Subcutaneous abdominal adipose tissue (tissue), 5 donors: ENCODE measurements around the gene USP40.
A peak's percentile ranks its signal among the peaks of the same experiment; 100 is the strongest.

Experiments used
- H3K27ac ChIP-seq: one replicate; pipeline ENCODE4 v1.7.0; 2013; ENCODE audit warnings: low read depth, mild to moderate bottlenecking, inconsistent platforms, low read length, moderate library complexity
- H3K27me3 ChIP-seq, 5 donors: one replicate each; pipeline ENCODE4 v1.7.0; 2013; ENCODE audit warnings: low read length in 5 of 5, inconsistent platforms in 1 of 5; ENCODE audit not compliant: control insufficient read depth in 5 of 5, insufficient read depth in 4 of 5
- H3K36me3 ChIP-seq, 5 donors: one replicate each; pipeline ENCODE4 v1.7.0; 2013; ENCODE audit warnings: low read length in 5 of 5; ENCODE audit not compliant: control insufficient read depth in 5 of 5, insufficient read depth in 5 of 5
- H3K4me1 ChIP-seq, 5 donors: one replicate each; pipeline ENCODE4 v1.7.0; 2013; ENCODE audit warnings: low read length in 5 of 5, mild to moderate bottlenecking in 3 of 5, moderate library complexity in 1 of 5; ENCODE audit not compliant: control insufficient read depth in 5 of 5, insufficient read depth in 5 of 5
- H3K4me3 ChIP-seq, 5 donors: one replicate each; pipeline ENCODE4 v1.7.0; 2013; ENCODE audit warnings: low read length in 5 of 5, low read depth in 1 of 5
- H3K9ac ChIP-seq, 5 donors: one replicate each; pipeline ENCODE4 v1.7.0; 2013; ENCODE audit warnings: low read length in 5 of 5, mild to moderate bottlenecking in 4 of 5, moderate library complexity in 3 of 5
- H3K9me3 ChIP-seq, 5 donors: one replicate each; pipeline ENCODE4 v1.7.0; 2013; ENCODE audit warnings: low read length in 5 of 5; ENCODE audit not compliant: control insufficient read depth in 5 of 5
- donor health status: healthy.
- donor health status: healthy.
- donor health status: healthy.
- donor health status: healthy.
- donor health status: healthy.

The USP40 gene

DNA sequence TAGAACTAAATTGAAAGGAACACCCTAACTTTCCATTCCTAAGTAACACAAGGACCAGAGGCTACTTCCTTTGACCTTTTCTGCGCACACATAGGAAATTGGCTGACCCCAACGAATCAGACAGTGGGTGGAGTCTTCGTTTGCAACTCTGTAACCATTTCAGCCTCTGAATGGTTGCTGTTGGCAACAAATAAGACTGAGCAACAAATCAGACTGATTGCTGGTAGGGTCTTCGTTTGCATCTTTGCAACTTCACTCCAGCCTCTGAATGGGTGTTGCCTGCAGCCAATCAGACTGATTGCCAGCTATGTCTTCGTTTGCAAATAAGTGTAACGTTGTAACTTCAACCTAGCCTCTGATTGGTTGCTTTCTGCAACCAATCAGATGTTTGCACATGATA is 34.6 kb downstream of the USP40 start:
- H3K9ac ChIP-seq = no peak overlapping the region
- H3K9me3 ChIP-seq = no peaks in the 10 kb centered on the region
- H3K4me1 ChIP-seq = peaks cover 0 to 9% (median 4%) of the 10 kb centered on the region in 5 donors
- H3K4me3 ChIP-seq = peak overlapping the region in 1 of 5 donors; percentile 8
- H3K27me3 ChIP-seq = no peaks in the 10 kb centered on the region
- H3K27ac ChIP-seq = no peak overlapping the region
- H3K36me3 ChIP-seq = peaks cover 2 to 47% (median 15%) of the 10 kb centered on the region in 5 donors

DNA sequence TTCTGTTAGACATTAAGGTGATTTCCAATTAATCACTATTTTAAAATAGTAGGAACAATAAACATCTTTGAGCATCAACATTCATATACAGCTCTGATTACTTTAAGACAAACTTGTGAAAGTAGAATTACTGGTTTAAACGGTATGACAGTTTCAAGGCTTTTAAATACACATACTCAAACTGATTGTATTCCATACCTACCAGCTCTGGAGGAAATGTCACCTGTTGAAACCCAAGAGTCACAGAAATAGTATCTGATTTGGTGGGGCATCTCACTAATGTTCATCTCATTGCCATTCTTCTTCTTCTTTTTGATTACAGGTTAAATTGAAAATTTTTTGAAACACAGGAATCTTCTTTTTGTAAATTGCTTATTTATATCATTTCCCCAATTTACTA is 36.2 kb downstream of the USP40 start:
- no peaks in the 10 kb centered on the region for H3K9me3 ChIP-seq
- no peak overlapping the region for H3K9ac ChIP-seq
- peaks cover 2 to 51% (median 24%) of the 10 kb centered on the region in 5 donors for H3K36me3 ChIP-seq
- H3K4me1 ChIP-seq = peaks cover 0 to 9% (median 4%) of the 10 kb centered on the region in 5 donors
- H3K27me3 ChIP-seq = no peaks in the 10 kb centered on the region
- no peak overlapping the region for H3K4me3 ChIP-seq
- no peak overlapping the region for H3K27ac ChIP-seq

DNA sequence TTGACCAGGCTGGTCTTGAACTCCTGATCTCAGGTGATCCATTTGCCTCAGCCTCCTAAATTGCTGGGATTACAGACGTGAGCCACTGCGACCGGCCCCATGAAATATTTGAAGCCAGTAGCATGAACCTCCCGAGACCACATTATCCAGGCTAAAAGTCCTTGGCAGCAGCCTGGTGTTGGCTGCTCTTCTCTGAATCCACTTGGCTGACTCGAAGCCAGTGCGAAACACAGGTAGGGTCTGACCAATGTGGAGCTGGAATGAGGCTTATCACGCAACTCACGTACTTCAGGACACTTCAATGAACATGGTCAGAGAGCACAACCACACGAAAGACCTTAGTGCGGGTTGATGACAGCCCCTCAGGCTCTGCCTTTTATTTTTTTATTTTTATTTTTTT is 38.4 kb downstream of the USP40 start:
- H3K9me3 ChIP-seq = no peaks in the 10 kb centered on the region
- H3K27me3 ChIP-seq = no peaks in the 10 kb centered on the region
- H3K36me3 ChIP-seq = peaks cover 7 to 47% (median 30%) of the 10 kb centered on the region in 5 donors
- peaks cover 0 to 9% (median 4%) of the 10 kb centered on the region in 5 donors for H3K4me1 ChIP-seq
- H3K9ac ChIP-seq = no peak overlapping the region
- no peak overlapping the region for H3K4me3 ChIP-seq
- H3K27ac ChIP-seq = no peak overlapping the region

DNA sequence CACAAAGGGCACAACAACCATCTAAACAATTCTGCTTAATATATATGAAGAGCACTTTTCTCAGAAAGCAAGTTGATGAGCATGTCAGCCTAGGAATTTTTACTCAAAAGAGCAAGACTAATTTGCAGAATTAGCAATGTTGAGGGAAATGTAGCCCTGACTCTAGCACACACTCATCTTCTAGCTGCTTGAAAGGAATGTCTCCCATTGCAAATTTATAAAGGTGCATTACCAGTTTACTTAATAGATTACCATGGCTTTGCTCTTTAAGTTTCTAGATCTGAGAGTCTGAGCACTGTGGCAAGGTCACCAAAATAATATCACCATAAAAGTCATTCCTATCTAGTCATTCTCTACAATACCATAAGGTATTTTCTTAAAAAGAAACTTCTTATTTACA is 40.8 kb downstream of the USP40 start:
- no peak overlapping the region for H3K4me3 ChIP-seq
- no peaks in the 10 kb centered on the region for H3K27me3 ChIP-seq
- H3K27ac ChIP-seq = no peak overlapping the region
- H3K9ac ChIP-seq = no peak overlapping the region
- H3K9me3 ChIP-seq = no peaks in the 10 kb centered on the region
- peaks cover 0 to 9% (median 3%) of the 10 kb centered on the region in 5 donors for H3K4me1 ChIP-seq
- peaks cover 22 to 59% (median 52%) of the 10 kb centered on the region in 5 donors for H3K36me3 ChIP-seq

DNA sequence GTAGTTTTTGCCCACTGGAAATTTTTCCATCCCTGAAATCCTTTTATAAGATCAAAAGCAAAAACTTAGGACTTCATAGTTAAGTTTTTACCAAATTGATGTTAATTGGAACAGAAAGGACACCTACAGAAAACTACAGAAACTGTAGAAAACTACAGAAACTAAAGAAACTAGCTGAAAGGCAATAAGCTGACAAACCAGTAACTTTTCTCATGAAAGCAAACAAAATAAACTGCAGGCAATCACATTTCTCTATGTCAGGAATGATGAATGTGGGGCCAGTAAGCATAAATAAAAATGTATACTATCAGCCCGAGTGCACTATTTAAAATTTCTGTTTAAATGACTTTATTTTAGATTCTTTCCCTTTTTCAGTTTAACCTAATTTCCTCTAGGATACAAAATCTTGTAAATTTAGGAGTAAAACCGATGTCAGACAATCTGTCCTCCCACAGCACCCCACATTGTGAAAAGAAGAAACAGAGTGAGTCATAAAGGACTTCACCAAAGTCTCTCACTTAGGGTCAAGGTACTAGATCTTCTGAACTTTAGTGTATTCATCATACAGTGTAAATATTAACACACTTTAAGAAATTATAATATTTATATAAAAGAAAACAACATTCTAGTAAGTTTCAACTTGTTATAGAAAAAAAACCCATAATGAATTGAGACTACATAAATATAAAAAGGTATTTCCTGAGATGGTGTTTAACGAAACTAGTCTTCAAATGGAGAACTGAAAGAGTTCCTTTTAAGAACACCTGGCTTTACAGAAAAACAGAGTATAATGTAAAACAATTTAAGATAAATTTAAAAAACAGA is 46.6 kb downstream of the USP40 start:
- Histone ChIP-seq H3K36me3 (peaks cover 30 to 69% (median 63%) of the 10 kb centered on the region in 5 donors), H3K4me3 (no peak overlapping the region), H3K9ac (no peak overlapping the region), H3K4me1 (no peaks in the 10 kb centered on the region), H3K27me3 (no peaks in the 10 kb centered on the region), H3K27ac (no peak overlapping the region), H3K9me3 (no peaks in the 10 kb centered on the region)

DNA sequence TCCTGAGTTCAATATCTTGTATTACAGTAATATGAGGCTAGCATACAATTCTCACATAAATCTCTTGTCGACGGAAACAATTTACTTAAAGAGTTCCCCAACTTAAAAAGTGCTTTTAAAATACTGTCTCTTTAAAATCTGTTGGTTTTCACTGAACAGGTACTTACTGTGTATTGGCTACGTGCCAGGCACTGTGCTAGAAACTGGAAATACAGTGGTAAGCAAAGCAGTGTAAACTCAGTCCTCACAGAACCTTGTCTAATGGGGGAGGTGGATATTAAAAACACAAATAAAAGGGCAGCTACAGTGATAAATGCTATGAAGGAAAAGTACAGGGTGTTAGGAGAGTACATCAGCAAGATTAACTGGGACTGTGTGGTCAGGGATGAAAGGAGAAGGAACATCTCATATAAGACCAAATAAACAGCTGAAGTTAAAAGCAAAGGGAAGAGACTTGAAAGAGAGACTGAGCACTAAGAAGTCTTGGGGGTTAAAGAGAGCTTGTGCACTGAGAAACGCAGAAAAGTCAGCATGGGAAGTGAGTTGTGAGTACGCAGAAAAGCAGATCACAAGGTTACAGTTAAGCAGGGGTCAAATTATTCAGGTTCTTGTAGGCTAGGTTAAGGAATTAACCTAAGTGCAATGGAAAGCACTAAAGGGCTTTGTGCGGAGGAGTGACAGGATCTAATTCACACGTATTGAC is 52.5 kb downstream of the USP40 start:
- no peaks in the 10 kb centered on the region for H3K27me3 ChIP-seq
- H3K36me3 ChIP-seq = peaks cover 14 to 61% (median 44%) of the 10 kb centered on the region in 5 donors
- no peak overlapping the region for H3K9ac ChIP-seq
- H3K9me3 ChIP-seq = no peaks in the 10 kb centered on the region
- H3K4me1 ChIP-seq = no peaks in the 10 kb centered on the region
- no peak overlapping the region for H3K27ac ChIP-seq
- no peak overlapping the region for H3K4me3 ChIP-seq

DNA sequence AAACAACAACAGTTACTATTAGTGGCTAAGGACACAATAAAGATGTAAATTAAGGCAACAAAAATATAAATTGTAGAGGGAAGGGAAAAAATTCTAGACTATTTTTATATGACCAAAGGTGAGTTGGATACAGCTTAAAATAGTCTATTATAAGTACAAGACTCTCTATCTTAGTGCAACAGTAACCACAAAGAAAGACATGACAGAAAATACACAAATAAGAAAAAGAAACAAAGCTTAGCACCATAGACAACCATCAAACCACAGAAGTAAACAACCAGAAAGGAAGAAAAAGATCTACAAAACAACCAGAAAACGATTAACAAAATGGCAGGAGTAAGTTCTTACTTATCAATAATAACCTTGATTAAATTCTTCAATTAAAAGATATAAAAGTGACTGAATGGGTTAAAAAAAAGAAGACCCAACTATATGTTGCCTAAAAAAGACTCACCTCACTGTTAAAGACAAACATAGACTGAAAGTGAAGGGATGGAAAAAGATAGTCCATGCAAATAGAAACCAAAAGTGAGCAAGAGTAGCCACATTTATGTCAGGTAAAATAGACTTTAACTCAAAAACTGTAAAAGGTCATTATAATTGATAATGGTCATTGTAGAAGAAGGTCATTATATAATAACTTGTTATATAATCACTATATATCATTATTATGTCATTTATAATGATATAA is 62.5 kb downstream of the USP40 start:
- Histone ChIP-seq H3K27me3 (no peaks in the 10 kb centered on the region), H3K36me3 (peaks cover 13 to 54% (median 30%) of the 10 kb centered on the region in 5 donors), H3K4me3 (no peak overlapping the region), H3K27ac (no peak overlapping the region), H3K9me3 (peaks cover 0 to 12% (median 11%) of the 10 kb centered on the region in 5 donors), H3K9ac (no peak overlapping the region), H3K4me1 (no peaks in the 10 kb centered on the region)

DNA sequence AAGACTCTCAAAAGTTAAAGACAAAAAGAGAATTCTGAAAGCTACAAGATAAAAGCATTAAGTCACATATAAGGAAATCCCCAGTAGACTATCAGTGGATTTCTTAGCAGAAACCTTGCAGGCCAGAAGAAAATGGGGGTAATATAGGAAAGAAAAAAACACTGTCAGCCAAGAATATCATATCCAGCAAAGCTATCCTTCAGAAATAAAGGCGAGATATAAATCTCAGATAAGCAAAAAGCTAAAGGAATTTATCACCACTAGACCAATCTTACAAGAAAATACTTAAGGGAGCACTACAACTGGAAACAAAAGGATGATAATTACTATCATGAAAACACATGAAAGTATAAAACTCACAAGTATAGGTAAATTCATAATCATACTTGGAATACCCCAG is 63.1 kb downstream of the USP40 start:
- H3K27ac ChIP-seq = no peak overlapping the region
- no peak overlapping the region for H3K9ac ChIP-seq
- peaks cover 16 to 58% (median 34%) of the 10 kb centered on the region in 5 donors for H3K36me3 ChIP-seq

DNA sequence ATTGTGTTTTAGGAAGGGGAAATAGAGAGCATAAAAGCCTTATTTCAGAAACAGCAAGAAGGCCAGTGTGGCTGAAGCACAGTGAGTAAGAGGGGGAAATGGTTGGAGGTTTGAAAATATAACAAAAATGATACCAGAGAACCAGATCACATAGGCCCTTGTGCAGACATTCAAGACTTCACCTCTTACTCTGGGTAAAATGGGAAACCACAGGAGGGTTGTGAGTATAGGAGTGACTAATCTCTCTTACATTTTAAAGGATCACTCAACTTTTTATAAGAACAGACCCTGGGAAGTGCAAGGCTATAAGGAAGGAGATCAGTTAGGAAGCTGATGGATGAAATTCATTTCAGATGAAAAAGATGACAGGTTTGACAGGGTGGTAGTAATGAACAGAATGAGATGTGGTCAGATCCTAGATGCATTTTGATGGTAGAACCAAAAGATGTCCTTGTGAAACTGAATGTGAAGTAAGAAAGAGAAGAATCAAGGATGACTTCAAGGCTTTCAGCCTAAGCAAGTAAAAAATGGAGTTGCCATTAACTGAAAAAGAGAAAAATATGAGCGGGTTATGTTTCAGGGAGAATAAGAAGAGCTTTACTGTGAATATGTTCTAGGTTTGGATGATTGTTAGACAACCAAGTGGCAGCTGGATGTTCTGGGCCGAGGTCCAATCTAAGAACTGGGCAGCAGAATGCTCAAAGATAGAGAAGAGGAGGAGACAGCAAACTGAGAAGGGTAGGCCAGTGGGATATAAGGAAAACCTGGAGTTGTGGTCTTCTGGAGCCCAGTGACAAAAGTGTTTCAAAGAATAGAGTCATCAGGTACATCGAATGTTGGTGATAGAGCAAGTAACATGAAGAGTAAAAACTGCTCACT is 65.1 kb downstream of the USP40 start:
- Histone ChIP-seq H3K27me3 (no peaks in the 10 kb centered on the region), H3K36me3 (peaks cover 28 to 54% (median 42%) of the 10 kb centered on the region in 5 donors), H3K9me3 (peaks cover 0 to 12% (median 11%) of the 10 kb centered on the region in 5 donors), H3K4me3 (no peak overlapping the region), H3K9ac (no peak overlapping the region), H3K4me1 (no peaks in the 10 kb centered on the region), H3K27ac (no peak overlapping the region)

More for the DNA sequence above, 63.1 kb downstream of the USP40 start:
- H3K27me3 ChIP-seq = no peaks in the 10 kb centered on the region
- H3K4me1 ChIP-seq = no peaks in the 10 kb centered on the region
- peaks cover 0 to 12% (median 11%) of the 10 kb centered on the region in 5 donors for H3K9me3 ChIP-seq
- H3K4me3 ChIP-seq = no peak overlapping the region
